ENCODE results near the gene ZNF416.

DNA sequence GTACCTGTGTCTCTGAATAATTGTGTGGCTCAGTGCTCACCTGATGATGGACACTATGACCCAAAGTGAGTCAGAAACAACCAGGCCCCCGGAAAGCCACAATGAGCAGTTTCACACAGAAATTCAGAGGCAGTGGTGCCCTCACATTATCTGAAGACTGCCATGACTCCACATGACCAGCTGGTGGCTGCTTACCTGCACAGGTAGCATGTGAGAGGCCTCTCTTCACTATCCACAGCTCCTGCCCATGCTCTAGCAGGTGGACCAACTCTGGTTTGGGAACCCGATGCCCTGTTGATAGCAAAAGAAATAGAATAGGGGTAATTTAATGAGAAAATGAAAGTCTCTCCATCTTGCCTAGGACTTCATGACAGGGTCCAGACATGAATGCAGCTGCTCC is 26.3 kb downstream of the ZNF416 start:
- TF ChIP-seq ARNTL (CRISPR knock-in tag; IDR thresholded peaks at IDR 0.05; ENCODE audit: borderline replicate concordance, low read depth) (no peak), GLIS3 (CRISPR knock-in tag; IDR thresholded peaks at IDR 0.05) (no peak), ZNF70 (CRISPR knock-in tag; IDR thresholded peaks at IDR 0.05) (no peak), OSR1 (CRISPR knock-in tag; IDR thresholded peaks at IDR 0.05) (no peak), ZNF8 (CRISPR knock-in tag; IDR thresholded peaks at IDR 0.05) (no peak), ZFP3 (CRISPR knock-in tag; IDR thresholded peaks at IDR 0.05) (no peak), PPARA (CRISPR knock-in tag; IDR thresholded peaks at IDR 0.05; ENCODE audit: borderline replicate concordance) (no peak), CREB5 (CRISPR knock-in tag; IDR thresholded peaks at IDR 0.05; ENCODE audit: low read depth) (no peak), POU6F1 (CRISPR knock-in tag; IDR thresholded peaks at IDR 0.05; ENCODE audit: borderline replicate concordance, low read depth) (no peak), ZFP30 (CRISPR knock-in tag; IDR thresholded peaks at IDR 0.05) (no peak), CSRNP3 (CRISPR knock-in tag; IDR thresholded peaks at IDR 0.05) (no peak)
- TF ChIP-seq, protein P1, sequence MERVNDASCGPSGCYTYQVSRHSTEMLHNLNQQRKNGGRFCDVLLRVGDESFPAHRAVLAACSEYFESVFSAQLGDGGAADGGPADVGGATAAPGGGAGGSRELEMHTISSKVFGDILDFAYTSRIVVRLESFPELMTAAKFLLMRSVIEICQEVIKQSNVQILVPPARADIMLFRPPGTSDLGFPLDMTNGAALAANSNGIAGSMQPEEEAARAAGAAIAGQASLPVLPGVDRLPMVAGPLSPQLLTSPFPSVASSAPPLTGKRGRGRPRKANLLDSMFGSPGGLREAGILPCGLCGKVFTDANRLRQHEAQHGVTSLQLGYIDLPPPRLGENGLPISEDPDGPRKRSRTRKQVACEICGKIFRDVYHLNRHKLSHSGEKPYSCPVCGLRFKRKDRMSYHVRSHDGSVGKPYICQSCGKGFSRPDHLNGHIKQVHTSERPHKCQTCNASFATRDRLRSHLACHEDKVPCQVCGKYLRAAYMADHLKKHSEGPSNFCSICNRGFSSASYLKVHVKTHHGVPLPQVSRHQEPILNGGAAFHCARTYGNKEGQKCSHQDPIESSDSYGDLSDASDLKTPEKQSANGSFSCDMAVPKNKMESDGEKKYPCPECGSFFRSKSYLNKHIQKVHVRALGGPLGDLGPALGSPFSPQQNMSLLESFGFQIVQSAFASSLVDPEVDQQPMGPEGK (CRISPR knock-in tag; IDR thresholded peaks at IDR 0.05; ENCODE audit: borderline replicate concordance), result no peak

All from SK-N-SH treated with all-trans-retinoic acid at 6 μM for 48 hours (cell line).